NCI-H1092 treated with DMSO at 0.1 percent for 48 hours (cell line): Measurements from ENCODE around the gene NDFIP2.

Experiments used
- DNase-seq: peaks from one replicate; lab custom pipeline; 2025; lab: John Stamatoyannopoulos, UW

NDFIP2 gene

DNA sequence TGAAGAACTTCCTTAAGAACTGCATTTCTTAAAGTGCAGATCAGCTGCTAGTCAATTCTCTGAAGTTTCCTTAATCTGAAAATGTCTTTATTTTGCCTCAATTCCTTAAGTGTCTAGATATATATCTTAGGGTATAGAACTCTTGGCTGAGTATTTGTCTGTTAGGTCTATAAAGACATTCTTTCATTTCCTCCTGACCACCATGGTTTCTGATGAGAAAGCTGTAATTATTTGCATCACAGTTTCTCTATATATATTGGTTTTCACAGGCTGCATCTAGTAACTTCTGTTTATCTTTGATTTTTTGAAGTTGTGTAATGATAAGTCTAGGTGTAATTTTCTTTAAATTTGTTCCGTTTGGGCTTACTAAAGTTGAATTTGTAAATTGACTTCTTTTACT is 15.2 kb downstream of the NDFIP2 start:
- no peak for DNase-seq

DNA sequence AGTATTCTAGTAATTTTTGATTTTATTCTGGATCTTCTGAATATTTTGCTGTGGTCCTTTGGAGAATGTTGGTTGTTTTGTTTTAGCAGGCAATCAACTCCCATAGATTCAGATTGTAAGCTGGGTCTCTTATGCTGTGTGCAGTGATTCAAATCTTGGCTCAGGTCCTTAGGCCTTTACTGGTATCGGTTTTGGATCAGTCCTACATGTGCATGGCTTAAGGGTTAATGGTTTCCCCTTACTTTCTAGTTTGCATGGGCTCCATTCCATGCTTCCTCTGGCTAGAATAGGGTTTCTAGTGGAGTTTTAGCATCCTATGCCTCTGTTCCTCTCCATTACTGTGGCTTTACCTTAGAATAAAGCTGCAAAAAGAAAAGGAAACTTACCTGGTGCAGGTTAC is 16.1 kb downstream of the NDFIP2 start:
- DNase-seq, result no peak

GRCh38 chr13:79497852-79498251 is 16.9 kb downstream of the NDFIP2 start:
- DNase-seq, result no peak

GRCh38 chr13:79500829-79501228 is 19.9 kb downstream of the NDFIP2 start:
- no peak for DNase-seq

GRCh38 chr13:79501538-79502232 is 20.7 kb downstream of the NDFIP2 start:
- no peak for DNase-seq

DNA sequence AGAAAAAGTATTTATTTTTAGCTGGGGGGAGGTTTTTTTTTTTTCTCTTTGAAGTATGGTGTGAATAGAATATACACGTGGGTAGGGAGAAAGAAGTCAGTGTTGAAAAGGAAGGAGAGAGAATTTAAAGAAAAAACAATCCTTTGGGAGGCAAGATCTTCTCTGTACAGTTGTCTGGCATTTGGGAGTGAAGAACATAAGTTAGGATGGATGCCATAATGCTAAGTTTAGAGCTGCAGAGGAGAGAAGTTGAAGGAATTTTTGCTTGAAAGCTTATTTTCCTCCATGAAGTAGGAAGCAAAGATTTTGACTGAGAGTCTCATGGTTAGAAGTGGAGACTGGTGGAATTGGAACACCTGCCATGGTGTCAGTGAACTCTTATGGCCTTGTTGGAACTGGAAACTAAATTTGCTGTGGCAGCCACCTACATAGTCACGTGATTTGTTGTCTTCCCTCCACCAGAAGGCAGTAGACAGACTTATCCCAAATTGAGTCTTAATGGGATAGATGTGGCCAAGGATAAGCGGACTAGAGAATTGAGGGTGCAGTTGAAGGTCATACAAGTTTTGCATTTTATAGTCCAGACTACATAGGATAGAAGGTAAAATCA is 22.0 kb downstream of the NDFIP2 start:
- DNase-seq, result no peak

DNA sequence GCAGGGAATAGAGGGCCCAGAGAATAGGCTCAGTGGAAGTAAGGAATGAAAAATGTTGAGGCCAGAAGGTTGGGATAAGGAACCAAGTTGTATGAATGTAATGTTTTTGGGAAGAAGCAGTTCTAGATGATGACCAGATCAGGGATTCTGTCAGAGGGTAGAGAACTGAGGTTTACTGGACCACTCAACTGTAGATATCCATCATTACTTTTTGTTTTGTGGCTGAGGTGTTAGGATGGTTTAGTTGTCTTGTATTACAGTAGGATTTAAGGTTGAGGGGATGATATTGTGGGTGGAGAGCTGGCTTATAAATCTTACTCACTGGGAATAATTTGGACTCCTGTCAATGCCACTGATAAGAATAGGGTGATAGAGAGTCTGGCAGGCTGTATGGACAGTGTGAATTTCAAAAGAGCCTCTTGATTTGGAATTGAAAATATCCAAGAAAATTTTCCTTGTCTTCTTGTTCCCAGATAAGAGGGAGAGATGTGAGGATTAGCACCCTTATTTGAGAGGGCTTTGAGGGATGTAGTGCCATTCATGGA is 22.6 kb downstream of the NDFIP2 start:
- DNase-seq, result no peak

DNA sequence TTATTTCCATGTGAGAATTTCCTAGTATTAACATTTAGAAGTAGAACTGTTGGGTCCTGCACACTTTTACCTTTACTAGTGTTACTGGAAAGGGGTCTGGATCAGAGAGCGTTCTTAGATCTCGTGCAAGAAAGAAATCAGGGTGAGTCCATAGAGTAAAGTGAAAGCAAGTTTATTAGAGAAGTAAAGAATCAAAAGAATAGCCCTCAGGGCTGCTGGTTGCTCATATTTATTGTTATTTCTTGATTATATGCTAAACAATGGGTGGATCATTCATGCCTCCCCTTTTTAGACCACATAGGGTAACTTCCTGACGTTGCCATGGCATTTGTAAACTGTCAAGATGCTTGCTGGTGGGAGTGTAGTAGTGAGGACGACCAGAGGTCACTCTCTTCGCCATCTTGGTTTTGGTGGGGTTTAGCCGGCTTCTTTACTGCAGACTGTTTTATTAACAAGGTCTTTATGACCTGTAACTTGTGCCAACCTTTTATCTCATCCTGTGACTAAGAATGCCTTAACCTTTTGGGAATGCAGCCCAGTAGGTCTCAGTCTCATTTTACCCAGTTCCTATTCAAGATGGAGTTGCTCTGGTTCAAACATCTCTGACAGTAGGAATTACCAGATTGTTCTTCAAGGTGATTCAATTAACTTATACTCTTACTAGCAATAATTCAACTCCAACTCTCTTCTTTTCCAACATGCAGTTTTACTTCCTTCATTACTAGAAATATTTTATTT is 27.4 kb downstream of the NDFIP2 start:
- DNase-seq, result no peak

DNA sequence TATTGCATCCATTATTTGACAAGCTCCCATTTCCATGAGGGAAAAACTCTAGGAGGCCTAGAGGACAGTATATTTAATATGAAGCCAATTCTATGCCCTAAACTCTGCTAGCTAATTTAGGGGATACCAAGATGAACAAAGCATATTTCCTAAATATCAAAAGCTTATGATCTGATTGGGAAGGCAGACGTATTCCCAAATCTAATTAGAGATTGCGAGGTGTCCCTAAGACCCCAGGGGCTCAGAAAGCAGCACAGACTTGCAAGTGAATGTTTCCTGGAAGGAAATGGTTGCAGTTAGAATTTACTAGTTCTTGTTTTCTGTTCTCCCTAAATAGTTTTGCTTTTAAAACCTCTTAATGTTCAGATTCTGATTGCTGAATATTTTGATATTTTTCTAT is 30.7 kb downstream of the NDFIP2 start:
- no peak for DNase-seq

GRCh38 chr13:79512950-79513349 is 32.0 kb downstream of the NDFIP2 start:
- DNase-seq, result no peak

- no peak for DNase-seq
These were observed 35.6 kb downstream of the NDFIP2 start for GRCh38 chr13:79516595-79516994.

- no peak for DNase-seq
These were observed 38.3 kb downstream of the NDFIP2 start for GRCh38 chr13:79519255-79519654.

- no peak for DNase-seq
These were observed 41.6 kb downstream of the NDFIP2 start for GRCh38 chr13:79522583-79522982.

GRCh38 chr13:79525064-79525857 is 44.3 kb downstream of the NDFIP2 start:
- DNase-seq, result no peak

GRCh38 chr13:79527698-79528097 is 46.7 kb downstream of the NDFIP2 start:
- DNase-seq, result no peak

GRCh38 chr13:79528356-79528755 is 47.4 kb downstream of the NDFIP2 start:
- no peak for DNase-seq

DNA sequence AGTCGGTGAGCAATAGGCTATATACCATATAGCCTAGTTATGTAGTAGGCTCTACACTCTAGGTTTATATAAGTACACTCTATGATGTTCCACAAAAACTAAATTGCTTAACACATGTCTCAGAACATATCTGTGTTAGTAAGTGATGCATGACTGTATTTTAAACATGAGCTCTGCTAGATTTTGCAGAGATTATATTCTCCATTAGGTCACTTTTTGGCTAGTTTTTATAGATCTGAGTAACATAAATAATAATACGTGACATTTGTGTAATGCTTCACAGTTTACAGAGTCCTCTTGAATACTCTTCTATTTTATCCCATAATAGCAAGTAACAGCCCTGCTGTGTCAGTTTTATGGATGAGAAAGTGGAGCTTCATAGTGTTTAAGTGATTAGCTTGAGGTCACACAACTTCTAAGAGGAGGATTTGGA is 47.8 kb downstream of the NDFIP2 start:
- DNase-seq, result no peak

DNA sequence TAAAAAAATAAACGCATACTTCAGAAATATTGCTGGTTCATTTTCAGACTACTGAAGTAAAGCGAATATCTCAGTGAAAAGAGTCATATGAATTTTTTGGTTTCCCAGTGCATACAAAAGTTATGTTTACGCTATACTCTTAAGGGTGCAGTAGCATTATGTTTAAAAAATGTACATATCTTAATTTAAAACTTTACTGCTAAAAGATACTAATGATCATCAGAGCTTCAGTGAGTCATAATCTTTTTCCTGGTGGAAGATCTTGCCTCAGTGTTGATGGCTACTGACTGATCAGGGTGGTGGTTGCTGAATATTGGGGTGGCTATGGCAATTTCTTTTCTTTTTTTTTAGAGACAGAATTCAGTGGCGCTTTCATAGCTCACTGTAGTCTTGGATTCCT is 48.9 kb downstream of the NDFIP2 start:
- no peak for DNase-seq

DNA sequence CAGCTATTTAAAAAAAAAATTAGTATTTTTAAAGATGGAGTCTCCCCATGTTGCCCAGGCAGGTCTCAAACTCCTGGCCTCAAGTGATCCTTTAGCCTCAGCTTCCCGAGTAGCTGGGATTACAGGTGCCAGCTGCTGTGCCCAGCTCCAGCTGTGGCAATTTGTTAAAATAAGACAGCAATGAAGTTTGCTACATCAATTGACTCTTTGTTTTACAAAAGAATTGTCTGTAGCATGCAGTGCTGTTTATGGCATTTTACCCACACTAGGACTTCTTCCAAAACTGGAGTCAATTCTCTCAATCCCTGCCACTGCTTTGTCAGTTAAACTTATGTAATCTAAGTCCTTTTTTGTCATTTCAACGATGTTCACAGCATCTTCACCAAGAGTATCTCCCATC is 49.3 kb downstream of the NDFIP2 start:
- DNase-seq, result no peak

DNA sequence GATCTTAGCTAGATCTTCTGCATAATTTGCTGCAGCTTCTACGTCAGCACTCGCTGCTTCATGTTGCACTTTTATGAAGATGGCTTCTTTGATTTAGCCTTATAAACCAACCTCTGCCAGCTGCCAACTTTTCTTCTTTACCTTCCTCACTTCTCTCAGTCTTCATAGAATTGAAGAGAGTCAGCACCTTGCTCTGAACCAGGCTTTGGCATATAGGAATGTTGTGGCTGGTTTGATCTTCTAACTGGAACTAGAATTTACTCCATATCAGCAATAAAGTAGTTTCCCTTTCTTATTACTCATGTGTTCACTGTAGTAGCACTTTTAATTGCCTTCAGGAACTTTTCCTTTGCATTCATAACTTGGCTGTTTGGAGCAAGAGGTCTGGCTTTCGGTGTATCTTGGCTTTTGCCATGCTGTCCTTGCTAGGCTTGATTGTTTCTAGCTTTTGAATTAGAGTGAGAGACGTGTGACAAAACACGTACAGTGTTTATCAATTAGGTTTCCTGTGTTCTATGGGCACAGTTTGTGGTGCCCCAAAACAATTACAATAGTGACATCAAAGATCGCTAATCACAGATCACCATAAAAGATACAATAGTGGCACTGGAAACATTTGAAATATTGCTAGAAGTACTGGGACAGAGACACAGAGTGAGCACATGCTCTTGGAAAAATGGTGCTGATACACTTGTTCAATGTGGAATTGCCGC is 50.7 kb downstream of the NDFIP2 start:
- DNase-seq, result no peak

- no peak for DNase-seq
These were observed 51.6 kb downstream of the NDFIP2 start for GRCh38 chr13:79532576-79532975.
